GM23338 (cell line): ENCODE data around the gene TMC2. TPM values are rescaled to one million over a fixed set of nuclear protein-coding genes. Genes with fewer than 3 reads are reported as not detected.

Source experiments
- ATAC-seq: fragments of 200-7000 bp; cut with Tn5 transposase; 3 replicates; pipeline ENCODE4 v1.9.1; 2020
- DNase-seq: peaks from one replicate; pipeline ENCODE4 v3.0.0-alpha.2; 2015; ENCODE audit warnings: low spot score
- H2AFZ ChIP-seq: fragments of 200-600 bp; sonication (generic); 2 replicates; pipeline ENCODE4 v1.8.0; 2016; ENCODE audit warnings: antibody characterized with exemption, mild to moderate bottlenecking, moderate library complexity
- H3F3A ChIP-seq: fragments of 200-600 bp; sonication (generic); replicated peaks from 2 replicates; pipeline ENCODE4 v1.8.0; 2017; ENCODE audit warnings: antibody characterized with exemption, mixed run types, low read depth
- H3K27ac ChIP-seq: fragments of 200-600 bp; sonication (generic); 2 replicates; pipeline ENCODE4 v1.6.1; 2016; ENCODE audit warnings: low read depth
- H3K27me3 ChIP-seq: fragments of 200-600 bp; sonication (generic); 2 replicates; pipeline ENCODE4 v1.8.0; 2016; ENCODE audit warnings: mild to moderate bottlenecking, mixed run types, moderate library complexity; ENCODE audit not compliant: insufficient read depth
- H3K36me3 ChIP-seq: fragments of 200-600 bp; sonication (generic); 2 replicates; pipeline ENCODE4 v1.8.0; 2016; ENCODE audit warnings: mild to moderate bottlenecking; ENCODE audit not compliant: insufficient read depth
- H3K4me1 ChIP-seq: fragments of 200-600 bp; sonication (generic); 2 replicates; pipeline ENCODE4 v1.8.0; 2016; ENCODE audit warnings: mild to moderate bottlenecking, moderate library complexity; ENCODE audit not compliant: insufficient read depth
- H3K4me2 ChIP-seq: fragments of 200-600 bp; sonication (generic); 2 replicates; pipeline ENCODE4 v1.7.1; 2017; ENCODE audit warnings: mixed run types
- H3K4me3 ChIP-seq: fragments of 200-600 bp; sonication (generic); 2 replicates; pipeline ENCODE4 v1.6.1; 2016; ENCODE audit warnings: mixed run types
- H3K79me2 ChIP-seq: fragments of 200-600 bp; sonication (generic); replicated peaks from 2 replicates; pipeline ENCODE4 v1.8.0; 2017; ENCODE audit warnings: mild to moderate bottlenecking; ENCODE audit not compliant: insufficient read depth
- H3K9me2 ChIP-seq: fragments of 200-600 bp; sonication (generic); 2 replicates; pipeline ENCODE4 v1.8.0; 2017; ENCODE audit not compliant: insufficient read depth
- H4K20me1 ChIP-seq: fragments of 200-600 bp; sonication (generic); replicated peaks from 2 replicates; pipeline ENCODE4 v1.8.0; 2017; ENCODE audit warnings: mild to moderate bottlenecking; ENCODE audit not compliant: insufficient read depth
- H3K27ac Mint-ChIP-seq: 2 replicates; pipeline ENCODE4 v1.8.0; 2020; ENCODE audit warnings: inconsistent platforms, mild to moderate bottlenecking, moderate library complexity, mixed read lengths
- H3K27me3 Mint-ChIP-seq: 3 replicates; pipeline ENCODE4 v1.8.0; 2022; ENCODE audit warnings: low read depth, mild to moderate bottlenecking, moderate library complexity, mixed read lengths, inconsistent platforms; ENCODE audit not compliant: insufficient read depth, poor library complexity
- H3K36me3 Mint-ChIP-seq: 3 replicates; pipeline ENCODE4 v1.8.0; 2021; ENCODE audit warnings: low read depth, mild to moderate bottlenecking, inconsistent platforms, moderate library complexity, mixed read lengths
- H3K4me1 Mint-ChIP-seq: 3 replicates; pipeline ENCODE4 v1.8.0; 2020; ENCODE audit warnings: mild to moderate bottlenecking, inconsistent platforms, mixed read lengths
- H3K4me3 Mint-ChIP-seq: 3 replicates; pipeline ENCODE4 v1.8.0; 2021; ENCODE audit warnings: moderate library complexity, mild to moderate bottlenecking, inconsistent platforms, mixed read lengths
- H3K9me3 Mint-ChIP-seq: 3 replicates; pipeline ENCODE4 v1.8.0; 2020; ENCODE audit warnings: moderate library complexity, mild to moderate bottlenecking, inconsistent platforms, mixed read lengths
- CREB1 ChIP-seq: fragments of 250-450 bp; sonication (Bioruptor Pico); IDR thresholded peaks from 2 replicates; pipeline ENCODE4 v1.5.0; 2020; ENCODE audit warnings: low read depth, mild to moderate bottlenecking, moderate library complexity
- EZH2 ChIP-seq: fragments of 200-600 bp; sonication (generic); IDR thresholded peaks from one replicate; pipeline ENCODE4 v1.8.0; 2017; ENCODE audit warnings: antibody characterized with exemption, mild to moderate bottlenecking, low read depth; ENCODE audit not compliant: unreplicated experiment
- EZH2phosphoT487 ChIP-seq: fragments of 200-600 bp; sonication (generic); IDR thresholded peaks from one replicate; pipeline ENCODE4 v1.8.1; 2018; ENCODE audit warnings: antibody characterized with exemption; ENCODE audit not compliant: unreplicated experiment
- JUNB ChIP-seq: IDR thresholded peaks from one replicate; pipeline ENCODE4 v1.6.1; 2016; ENCODE audit warnings: antibody characterized with exemption; ENCODE audit not compliant: unreplicated experiment
- STAT1 ChIP-seq: IDR thresholded peaks from one replicate; pipeline ENCODE4 v1.6.1; 2016; ENCODE audit warnings: antibody characterized with exemption; ENCODE audit not compliant: unreplicated experiment
- ZNF114 ChIP-seq: fragments of 250-450 bp; sonication (Bioruptor Pico); IDR thresholded peaks from 2 replicates; pipeline ENCODE4 v1.5.0; 2020; ENCODE audit warnings: mild to moderate bottlenecking, moderate library complexity
- ZNF331 ChIP-seq: fragments of 250-450 bp; sonication (Bioruptor Pico); IDR thresholded peaks from 2 replicates; pipeline ENCODE4 v1.5.0; 2020; ENCODE audit warnings: low read depth, mild to moderate bottlenecking, moderate library complexity
- polyA plus RNA-seq: library from polyadenylated mRNA; unstranded; fragments of >200 nt; fragmentation: Nextera tagmentation; extraction: Ambion mirVana; gene quantifications from 2 replicates; pipeline ENCODE4 v1.2.1, GENCODE V29; 2016
- total RNA-seq: library from RNA; depleted of rRNA; stranded (reverse); fragments of >200 nt; shearing (Covaris generic); gene quantifications from 2 replicates; pipeline ENCODE4 v1.2.3, GENCODE V29; 2014
- TF ChIP-seq, protein P1 (sequence below): IDR thresholded peaks from one replicate; pipeline ENCODE4 v1.6.1; 2018; ENCODE audit warnings: antibody characterized with exemption; ENCODE audit not compliant: unreplicated experiment
- TF ChIP-seq, protein P2 (sequence below), 2 experiments: fragments of 200-600 bp in 1 of 2; sonication (generic) in 1 of 2; conservative IDR thresholded peaks; 2 replicates each; pipeline versions ENCODE4 v1.5.1 to v1.6.1; 2016 to 2017; ENCODE audit warnings: antibody characterized with exemption in 2 of 2, low read depth in 2 of 2, mild to moderate bottlenecking in 2 of 2, moderate library complexity in 1 of 2
- TF ChIP-seq, protein P3 (sequence below): fragments of 250-450 bp; sonication (Bioruptor Pico); IDR thresholded peaks from 2 replicates; pipeline ENCODE4 v1.5.0; 2020; ENCODE audit warnings: mild to moderate bottlenecking, moderate library complexity

The TMC2 gene
- total and polyA plus RNA-seq, 2 experiments from 2014 or later, result not detected

DNA sequence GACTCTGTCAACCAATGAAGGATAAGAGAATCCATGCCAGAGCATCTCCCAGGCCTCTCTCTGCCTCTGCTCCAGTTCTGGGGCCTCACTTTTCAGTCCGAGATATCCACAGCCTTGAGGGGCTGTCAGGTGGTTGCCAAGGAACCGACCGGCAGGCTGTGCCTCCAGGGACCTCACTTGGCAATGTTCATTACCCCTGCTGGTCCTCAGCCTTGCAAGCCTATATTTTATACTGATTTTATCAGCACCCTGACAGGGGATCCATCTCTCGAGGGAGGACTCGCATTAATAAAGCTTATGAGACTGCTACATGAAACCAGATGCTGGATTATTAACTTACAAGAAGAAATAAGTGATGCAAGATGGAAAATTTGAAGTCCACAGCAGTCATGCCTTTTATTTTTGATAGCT, 39.9 kb downstream of the TMC2 start:
- H3K4me1 ChIP-seq, result no peaks in the 10 kb centered on the region
- Mint-ChIP-seq H3K36me3 (no peaks in the 10 kb centered on the region), H3K4me1 (no peaks in the 10 kb centered on the region), H3K27ac (no peak overlapping the region), H3K9me3 (no peaks in the 10 kb centered on the region), H3K4me3 (no peak overlapping the region), H3K27me3 (peaks cover 3% of the 10 kb centered on the region)
- H3K79me2 ChIP-seq, result no peaks in the 10 kb centered on the region
- no peak overlapping the region for H3K4me3 ChIP-seq
- DNase-seq, result no peak
- TF ChIP-seq, protein P1, sequence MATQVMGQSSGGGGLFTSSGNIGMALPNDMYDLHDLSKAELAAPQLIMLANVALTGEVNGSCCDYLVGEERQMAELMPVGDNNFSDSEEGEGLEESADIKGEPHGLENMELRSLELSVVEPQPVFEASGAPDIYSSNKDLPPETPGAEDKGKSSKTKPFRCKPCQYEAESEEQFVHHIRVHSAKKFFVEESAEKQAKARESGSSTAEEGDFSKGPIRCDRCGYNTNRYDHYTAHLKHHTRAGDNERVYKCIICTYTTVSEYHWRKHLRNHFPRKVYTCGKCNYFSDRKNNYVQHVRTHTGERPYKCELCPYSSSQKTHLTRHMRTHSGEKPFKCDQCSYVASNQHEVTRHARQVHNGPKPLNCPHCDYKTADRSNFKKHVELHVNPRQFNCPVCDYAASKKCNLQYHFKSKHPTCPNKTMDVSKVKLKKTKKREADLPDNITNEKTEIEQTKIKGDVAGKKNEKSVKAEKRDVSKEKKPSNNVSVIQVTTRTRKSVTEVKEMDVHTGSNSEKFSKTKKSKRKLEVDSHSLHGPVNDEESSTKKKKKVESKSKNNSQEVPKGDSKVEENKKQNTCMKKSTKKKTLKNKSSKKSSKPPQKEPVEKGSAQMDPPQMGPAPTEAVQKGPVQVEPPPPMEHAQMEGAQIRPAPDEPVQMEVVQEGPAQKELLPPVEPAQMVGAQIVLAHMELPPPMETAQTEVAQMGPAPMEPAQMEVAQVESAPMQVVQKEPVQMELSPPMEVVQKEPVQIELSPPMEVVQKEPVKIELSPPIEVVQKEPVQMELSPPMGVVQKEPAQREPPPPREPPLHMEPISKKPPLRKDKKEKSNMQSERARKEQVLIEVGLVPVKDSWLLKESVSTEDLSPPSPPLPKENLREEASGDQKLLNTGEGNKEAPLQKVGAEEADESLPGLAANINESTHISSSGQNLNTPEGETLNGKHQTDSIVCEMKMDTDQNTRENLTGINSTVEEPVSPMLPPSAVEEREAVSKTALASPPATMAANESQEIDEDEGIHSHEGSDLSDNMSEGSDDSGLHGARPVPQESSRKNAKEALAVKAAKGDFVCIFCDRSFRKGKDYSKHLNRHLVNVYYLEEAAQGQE, result no peak
- no peak for TF ChIP-seq EZH2phosphoT487
- no peak for TF ChIP-seq EZH2
- no peak for TF ChIP-seq JUNB
- TF ChIP-seq, protein P2, sequence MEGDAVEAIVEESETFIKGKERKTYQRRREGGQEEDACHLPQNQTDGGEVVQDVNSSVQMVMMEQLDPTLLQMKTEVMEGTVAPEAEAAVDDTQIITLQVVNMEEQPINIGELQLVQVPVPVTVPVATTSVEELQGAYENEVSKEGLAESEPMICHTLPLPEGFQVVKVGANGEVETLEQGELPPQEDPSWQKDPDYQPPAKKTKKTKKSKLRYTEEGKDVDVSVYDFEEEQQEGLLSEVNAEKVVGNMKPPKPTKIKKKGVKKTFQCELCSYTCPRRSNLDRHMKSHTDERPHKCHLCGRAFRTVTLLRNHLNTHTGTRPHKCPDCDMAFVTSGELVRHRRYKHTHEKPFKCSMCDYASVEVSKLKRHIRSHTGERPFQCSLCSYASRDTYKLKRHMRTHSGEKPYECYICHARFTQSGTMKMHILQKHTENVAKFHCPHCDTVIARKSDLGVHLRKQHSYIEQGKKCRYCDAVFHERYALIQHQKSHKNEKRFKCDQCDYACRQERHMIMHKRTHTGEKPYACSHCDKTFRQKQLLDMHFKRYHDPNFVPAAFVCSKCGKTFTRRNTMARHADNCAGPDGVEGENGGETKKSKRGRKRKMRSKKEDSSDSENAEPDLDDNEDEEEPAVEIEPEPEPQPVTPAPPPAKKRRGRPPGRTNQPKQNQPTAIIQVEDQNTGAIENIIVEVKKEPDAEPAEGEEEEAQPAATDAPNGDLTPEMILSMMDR (conservative IDR thresholded peaks at IDR 0.05; ENCODE audit: low read depth in 2 of 2), result no peak
- no peak for TF ChIP-seq CREB1
- TF ChIP-seq STAT1, result no peak
- TF ChIP-seq ZNF114 (CRISPR knock-in tag), result no peak
- TF ChIP-seq, protein P3, sequence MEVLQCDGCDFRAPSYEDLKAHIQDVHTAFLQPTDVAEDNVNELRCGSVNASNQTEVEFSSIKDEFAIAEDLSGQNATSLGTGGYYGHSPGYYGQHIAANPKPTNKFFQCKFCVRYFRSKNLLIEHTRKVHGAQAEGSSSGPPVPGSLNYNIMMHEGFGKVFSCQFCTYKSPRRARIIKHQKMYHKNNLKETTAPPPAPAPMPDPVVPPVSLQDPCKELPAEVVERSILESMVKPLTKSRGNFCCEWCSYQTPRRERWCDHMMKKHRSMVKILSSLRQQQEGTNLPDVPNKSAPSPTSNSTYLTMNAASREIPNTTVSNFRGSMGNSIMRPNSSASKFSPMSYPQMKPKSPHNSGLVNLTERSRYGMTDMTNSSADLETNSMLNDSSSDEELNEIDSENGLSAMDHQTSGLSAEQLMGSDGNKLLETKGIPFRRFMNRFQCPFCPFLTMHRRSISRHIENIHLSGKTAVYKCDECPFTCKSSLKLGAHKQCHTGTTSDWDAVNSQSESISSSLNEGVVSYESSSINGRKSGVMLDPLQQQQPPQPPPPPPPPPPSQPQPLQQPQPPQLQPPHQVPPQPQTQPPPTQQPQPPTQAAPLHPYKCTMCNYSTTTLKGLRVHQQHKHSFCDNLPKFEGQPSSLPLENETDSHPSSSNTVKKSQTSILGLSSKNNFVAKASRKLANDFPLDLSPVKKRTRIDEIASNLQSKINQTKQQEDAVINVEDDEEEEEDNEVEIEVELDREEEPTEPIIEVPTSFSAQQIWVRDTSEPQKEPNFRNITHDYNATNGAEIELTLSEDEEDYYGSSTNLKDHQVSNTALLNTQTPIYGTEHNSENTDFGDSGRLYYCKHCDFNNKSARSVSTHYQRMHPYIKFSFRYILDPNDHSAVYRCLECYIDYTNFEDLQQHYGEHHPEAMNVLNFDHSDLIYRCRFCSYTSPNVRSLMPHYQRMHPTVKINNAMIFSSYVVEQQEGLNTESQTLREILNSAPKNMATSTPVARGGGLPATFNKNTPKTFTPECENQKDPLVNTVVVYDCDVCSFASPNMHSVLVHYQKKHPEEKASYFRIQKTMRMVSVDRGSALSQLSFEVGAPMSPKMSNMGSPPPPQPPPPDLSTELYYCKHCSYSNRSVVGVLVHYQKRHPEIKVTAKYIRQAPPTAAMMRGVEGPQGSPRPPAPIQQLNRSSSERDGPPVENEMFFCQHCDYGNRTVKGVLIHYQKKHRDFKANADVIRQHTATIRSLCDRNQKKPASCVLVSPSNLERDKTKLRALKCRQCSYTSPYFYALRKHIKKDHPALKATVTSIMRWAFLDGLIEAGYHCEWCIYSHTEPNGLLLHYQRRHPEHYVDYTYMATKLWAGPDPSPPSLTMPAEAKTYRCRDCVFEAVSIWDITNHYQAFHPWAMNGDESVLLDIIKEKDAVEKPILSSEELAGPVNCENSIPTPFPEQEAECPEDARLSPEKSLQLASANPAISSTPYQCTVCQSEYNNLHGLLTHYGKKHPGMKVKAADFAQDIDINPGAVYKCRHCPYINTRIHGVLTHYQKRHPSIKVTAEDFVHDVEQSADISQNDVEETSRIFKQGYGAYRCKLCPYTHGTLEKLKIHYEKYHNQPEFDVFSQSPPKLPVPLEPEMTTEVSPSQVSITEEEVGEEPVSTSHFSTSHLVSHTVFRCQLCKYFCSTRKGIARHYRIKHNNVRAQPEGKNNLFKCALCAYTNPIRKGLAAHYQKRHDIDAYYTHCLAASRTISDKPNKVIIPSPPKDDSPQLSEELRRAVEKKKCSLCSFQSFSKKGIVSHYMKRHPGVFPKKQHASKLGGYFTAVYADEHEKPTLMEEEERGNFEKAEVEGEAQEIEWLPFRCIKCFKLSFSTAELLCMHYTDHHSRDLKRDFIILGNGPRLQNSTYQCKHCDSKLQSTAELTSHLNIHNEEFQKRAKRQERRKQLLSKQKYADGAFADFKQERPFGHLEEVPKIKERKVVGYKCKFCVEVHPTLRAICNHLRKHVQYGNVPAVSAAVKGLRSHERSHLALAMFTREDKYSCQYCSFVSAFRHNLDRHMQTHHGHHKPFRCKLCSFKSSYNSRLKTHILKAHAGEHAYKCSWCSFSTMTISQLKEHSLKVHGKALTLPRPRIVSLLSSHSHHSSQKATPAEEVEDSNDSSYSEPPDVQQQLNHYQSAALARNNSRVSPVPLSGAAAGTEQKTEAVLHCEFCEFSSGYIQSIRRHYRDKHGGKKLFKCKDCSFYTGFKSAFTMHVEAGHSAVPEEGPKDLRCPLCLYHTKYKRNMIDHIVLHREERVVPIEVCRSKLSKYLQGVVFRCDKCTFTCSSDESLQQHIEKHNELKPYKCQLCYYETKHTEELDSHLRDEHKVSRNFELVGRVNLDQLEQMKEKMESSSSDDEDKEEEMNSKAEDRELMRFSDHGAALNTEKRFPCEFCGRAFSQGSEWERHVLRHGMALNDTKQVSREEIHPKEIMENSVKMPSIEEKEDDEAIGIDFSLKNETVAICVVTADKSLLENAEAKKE (CRISPR knock-in tag), result no peak
- no peak for TF ChIP-seq ZNF331 (CRISPR knock-in tag)
- ATAC-seq, result no peak
- no peaks in the 10 kb centered on the region for H3K9me2 ChIP-seq
- H3K27me3 ChIP-seq, result no peaks in the 10 kb centered on the region
- no peaks in the 10 kb centered on the region for H4K20me1 ChIP-seq
- H3F3A ChIP-seq, result no peaks in the 10 kb centered on the region
- no peak overlapping the region for H2AFZ ChIP-seq
- H3K36me3 ChIP-seq, result no peaks in the 10 kb centered on the region
- no peak overlapping the region for H3K27ac ChIP-seq
- H3K4me2 ChIP-seq, result no peak overlapping the region
